HG03442 (cell line): ENCODE measurements around the gene COCH.
"Not testable (repeated sequence)": the region's sequence is repeated elsewhere in the genome, so short reads cannot be mapped to it uniquely, and the experiment has no call there.

ENCODE experiments used
- ATAC-seq: cut with Tn5 transposase; IDR thresholded peaks from one replicate; pipeline ENCODE4 v1.9.1; 2021; ENCODE audit warnings: mild to moderate bottlenecking, moderate library complexity; ENCODE audit not compliant: unreplicated experiment

Gene COCH

GRCh38 chr14:30921305-30921704 lies 46.9 kb downstream of the COCH start:
- no peak for ATAC-seq

GRCh38 chr14:30921788-30922187 lies 47.4 kb downstream of the COCH start:
- no peak for ATAC-seq

GRCh38 chr14:30925254-30925653 lies 50.9 kb downstream of the COCH start:
- no peak for ATAC-seq

GRCh38 chr14:30928462-30928861 lies 54.1 kb downstream of the COCH start:
- ATAC-seq, result no peak

GRCh38 chr14:30933937-30934336 lies 59.6 kb downstream of the COCH start:
- not testable (repeated sequence) for ATAC-seq

- ATAC-seq, result no peak
These were observed 61.1 kb downstream of the COCH start for GRCh38 chr14:30935445-30935844.

GRCh38 chr14:30938617-30939016 lies 64.3 kb downstream of the COCH start:
- no peak for ATAC-seq
